Measurements from ENCODE around the gene TK2.

- TF ChIP-seq EP300 (IDR thresholded peaks at IDR 0.05) (no peak), POLR2A (IDR thresholded peaks at IDR 0.05) (peak in 1 of 2 donors; percentile 31), CTCF (IDR thresholded peaks at IDR 0.05) (peak in 1 of 4 experiments; percentile 23), POLR2AphosphoS5 (IDR thresholded peaks at IDR 0.05) (peak in 2 of 4 donors; percentile 16 to 70)
Observed at GRCh38 chr16:66549284-66550131, at the start of gene TK2.
